Measurements from ENCODE around the gene LUZP1.

The LUZP1 gene

GRCh38 chr1:23188434-23188884, 19.8 kb upstream of the LUZP1 start:
- no peak for DNase-seq

- DNase-seq, result no peak
These were observed 19.0 kb upstream of the LUZP1 start for GRCh38 chr1:23187637-23188036.

DNA sequence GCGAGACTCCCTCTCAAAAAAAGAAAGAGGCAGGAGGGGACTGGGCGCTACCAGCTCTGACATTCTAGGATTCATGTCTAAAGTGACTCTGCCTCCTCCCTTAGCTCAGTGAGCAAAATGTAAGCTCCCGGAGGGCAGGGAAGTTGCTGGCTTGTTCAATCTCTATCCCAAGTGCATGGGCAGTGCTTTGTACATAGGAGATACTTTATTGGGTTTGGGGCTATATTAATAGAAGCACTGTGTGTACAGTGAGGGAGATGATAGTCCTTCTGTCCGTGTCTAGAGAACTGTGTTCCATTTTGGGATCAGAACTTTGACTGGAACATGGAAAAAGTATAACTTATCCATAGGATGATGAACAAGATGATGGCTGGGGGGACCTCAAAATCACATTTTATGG, 16.7 kb upstream of the LUZP1 start:
- no peak for DNase-seq

DNA sequence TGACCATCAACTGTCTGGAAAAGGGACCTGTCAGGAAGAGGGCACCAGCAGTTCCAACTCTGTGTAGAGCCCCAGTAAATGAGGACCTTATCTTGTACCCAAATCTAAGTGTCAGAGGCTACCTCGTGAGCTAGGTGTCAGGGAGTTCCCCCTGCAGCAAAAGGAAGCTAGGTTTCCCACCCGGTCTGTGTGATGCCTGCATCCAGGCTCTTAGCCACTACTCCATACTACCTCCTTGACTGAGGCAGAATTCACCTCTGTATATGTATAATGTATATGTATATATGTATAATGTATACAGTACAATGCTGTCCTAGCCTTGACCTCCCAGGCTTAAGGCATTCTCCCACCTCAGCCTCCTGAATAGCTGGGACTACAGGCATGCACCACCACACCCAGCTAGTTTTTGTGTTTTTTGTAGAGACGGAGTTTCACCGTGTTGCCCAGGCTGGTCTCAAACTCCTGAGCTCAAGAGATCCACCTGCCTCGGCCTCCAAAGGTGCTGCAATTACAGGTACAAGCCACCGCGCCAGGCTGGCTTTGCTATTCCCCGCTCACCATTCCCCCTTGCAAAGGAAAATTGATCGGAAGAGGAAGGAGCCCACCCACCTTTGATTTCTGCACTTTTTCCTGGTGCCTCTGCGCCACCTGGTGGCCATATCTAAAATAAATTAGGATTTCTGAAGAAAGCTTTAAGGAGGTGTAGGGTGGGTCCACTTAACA, 15.7 kb upstream of the LUZP1 start:
- DNase-seq, result peak in 5 of 6 experiments; percentile 7 to 67 (median 20)

DNA sequence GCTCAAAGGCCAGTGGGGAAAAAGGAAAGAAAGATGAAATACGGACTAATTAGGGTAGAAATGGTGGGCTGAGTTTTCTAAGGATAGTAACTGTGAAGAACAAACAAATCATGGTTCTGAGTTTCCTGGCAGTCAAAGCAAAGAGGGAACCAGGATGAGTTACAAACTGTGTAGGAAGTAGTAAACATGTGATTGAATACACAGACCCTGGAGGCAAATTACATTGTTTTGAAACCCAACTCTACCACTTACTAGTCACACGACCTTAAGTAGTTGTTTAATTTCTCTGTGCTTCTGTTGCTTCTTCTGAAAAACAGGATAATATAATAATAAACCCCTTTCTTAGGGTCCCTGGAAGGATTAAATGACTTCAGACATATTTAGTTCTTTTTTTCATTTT, 11.2 kb upstream of the LUZP1 start:
- DNase-seq, result no peak

DNA sequence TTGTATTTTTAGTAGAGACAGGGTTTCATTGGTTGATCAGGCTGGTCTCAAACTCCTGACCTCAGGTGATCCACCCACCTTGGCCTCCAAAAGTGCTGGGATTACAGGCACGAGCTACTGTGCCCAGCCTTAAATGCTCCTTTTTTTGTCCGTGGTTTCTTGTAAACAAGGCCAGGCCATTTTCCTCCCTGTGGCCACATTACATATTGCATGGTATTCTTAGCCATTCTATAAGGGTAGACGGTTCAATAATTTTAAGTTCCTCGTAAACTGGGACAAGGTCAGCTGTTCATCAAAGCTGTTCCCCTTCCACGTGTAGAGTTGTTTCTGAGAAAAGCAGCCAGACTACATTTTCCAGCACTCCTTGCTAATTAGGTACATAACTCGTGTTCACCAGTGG, 10.3 kb upstream of the LUZP1 start:
- no peak for DNase-seq

DNA sequence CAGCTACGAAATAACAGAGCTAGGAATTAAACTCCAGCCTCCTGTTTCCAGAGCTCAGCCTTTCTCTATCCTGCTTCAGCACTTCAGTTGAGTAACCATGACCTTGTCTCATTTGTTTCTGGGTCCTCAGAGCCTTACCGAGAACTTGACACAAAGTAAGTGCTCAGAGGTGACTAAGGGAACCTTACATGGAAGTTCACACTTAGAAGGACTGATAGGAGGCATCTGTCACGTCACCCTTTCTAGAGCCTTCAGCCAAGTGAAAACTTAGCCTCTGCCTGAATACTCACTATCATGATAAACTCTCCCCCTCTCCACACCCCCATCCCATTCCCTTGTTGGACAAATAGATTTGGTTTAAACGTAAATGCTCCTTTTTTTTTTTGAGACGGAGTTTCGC, 9.8 kb upstream of the LUZP1 start:
- no peak for DNase-seq

DNA sequence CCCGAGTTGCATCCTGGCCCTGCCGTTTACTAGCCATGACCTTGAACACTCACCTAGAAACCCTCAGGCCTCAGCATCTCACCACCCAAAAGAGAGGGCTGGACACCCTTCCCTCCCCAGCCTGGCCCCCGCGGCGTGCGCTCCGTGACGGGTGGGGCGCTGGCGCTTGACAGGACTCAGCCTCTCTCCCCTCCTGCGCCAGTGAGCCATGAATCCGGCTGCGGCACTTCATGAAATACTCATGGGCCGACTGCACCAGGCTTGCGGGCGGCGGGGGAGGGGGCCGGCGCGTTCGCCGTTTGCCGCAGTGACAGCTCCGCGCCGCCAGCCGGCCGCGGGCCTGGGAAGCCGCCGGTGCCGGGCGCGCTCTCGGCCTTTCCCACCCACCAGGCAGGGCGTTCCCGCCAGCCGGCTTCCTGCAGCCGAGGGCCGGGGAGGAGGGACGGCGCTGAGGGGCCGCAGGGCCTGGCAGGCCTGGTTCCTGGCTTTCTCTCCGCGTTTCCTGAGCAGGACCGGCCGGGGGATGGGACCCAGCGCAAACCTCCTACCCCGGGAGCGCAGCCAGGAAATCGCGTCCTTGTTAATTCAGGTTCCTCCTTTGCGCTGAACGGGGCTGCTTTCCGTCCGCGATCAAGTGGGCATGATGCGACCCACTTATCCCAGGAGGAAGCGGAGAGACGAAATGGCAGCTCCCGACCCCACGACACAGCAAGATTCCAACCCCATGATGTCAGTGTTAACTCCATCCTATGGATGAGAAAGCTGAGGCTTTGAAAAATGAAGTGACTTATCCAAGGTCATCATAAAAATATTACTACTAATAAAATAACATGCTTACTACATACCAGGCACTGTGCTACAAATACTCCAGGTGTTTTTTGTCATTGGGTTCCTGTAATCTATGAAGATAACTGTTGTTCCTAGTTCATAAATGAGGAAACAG, 9.1 kb upstream of the LUZP1 start:
- DNase-seq, result peak in 4 of 6 experiments; percentile 9 to 30 (median 24)

GRCh38 chr1:23177031-23177430, 8.4 kb upstream of the LUZP1 start:
- DNase-seq, result no peak

DNA sequence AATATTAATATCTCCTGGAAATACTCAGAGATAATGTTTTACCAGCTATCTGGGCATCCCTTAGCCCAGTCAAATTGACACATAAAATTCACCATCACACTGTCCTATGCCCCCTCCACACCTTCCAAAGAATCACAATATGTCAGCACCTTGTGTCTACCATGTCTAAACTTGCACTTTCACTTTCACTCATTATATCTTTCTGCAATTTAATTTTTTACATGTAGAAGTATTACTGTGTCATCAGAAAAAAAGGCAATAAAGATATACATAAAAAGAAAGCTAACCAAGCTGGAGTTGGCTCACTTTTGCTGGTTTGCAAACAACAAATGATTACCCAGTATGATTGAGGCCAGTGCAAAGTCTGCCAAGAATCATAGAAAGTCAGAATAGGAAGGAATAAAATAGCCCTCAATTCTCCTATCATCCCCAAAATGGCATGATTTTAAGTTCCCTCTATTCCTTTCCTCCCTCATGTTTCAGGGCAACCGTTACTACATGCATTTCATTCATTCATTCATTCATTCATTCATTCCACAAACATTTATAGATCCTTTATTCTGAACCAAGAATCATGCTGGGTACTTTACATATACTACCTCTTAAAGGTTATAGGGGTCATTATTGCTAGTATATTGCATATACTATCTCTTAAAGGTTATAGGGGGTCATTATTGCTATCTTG, 5.9 kb upstream of the LUZP1 start:
- no peak for DNase-seq

GRCh38 chr1:23171181-23171755, 2.6 kb upstream of the LUZP1 start:
- no peak for DNase-seq

DNA sequence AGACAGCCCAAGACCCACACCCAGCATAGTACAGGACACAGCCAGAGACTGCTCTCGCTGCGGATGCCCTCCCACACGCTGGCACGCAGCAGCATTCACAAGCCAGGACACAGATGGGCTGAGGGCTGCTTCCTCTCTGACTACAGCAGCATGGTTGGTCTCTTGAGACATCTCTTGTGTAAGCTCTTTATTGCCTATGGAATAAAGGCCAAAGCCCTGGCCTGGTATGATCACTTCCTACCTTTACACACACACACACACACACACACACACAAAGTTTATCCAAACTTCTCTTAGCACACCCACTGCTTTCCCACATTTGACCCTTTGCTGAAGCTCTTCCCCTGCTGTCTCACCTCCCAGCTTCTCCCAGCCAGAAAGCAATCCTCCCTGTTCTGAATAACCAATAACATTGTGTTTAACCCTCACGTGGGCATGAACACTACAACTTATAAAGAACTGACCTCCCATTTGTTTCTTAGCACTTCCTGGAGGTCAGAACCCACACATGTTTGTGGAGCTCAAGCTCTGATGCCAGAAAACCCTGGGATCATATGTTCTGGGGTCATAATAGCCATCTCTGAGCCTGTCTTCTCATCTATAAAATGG, 1.2 kb upstream of the LUZP1 start:
- DNase-seq, result peak in 4 of 6 experiments; percentile 2 to 37 (median 8)

GRCh38 chr1:23169195-23169575, 529 bp upstream of the LUZP1 start:
- DNase-seq, result no peak

- peak in 5 of 6 experiments; percentile 9 to 47 (median 31) for DNase-seq
These were observed 594 bp downstream of the LUZP1 start for GRCh38 chr1:23168079-23168444.

DNA sequence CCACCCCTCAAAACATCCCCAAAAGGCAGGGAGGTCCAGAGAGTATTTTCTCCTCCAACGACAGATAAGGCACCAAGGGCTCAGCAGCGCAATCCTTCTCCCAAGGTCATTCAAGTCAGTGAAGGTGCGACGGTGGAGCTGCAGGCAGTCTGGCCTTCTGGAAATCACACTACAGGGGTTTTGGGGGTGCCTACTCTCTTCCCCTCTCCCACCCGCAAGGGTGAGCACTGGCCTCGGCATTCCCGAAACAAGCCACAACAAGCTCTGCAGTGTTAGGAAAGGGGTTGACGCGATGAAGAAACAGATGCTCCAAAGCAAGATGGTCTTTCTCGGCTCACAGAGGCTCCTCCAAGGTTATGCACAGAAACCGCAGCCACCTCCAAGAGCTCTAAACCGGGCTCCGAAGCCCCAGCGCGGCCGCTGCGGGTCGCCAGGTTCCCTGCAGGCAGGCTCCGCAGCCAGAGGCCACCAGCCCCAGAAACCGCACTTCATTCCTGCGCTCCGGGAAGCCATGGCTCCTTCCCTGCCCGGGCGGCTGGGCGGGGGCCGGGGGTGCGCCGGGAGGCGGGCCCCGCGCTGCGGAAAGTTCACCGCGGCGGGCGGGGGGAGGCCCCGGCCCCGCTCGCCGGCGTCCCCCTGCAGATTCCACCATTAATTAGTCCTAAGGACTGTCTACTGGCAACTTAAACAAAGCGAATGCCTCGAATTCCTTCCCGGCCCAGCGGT, 1.1 kb downstream of the LUZP1 start:
- peak in 5 of 6 experiments; percentile 13 to 34 (median 31) for DNase-seq

DNA sequence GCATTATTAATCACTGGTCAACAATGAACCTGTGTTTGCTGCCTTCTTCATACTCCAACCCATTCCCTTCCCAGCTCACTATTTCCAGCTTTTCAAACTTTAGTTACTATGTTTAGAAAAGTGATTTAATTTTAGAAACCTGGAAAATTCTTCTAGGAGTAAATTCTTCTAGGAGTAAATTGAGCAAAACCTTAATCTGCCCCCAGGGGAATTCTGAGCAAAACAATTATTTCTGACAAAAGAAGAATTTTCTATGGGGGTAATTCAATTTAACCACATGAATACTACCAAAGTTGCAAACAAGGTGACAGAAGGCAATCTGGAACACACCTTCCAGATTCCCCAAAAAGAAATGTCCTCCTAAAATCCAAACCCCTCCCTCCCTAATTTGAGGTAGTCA, 1.8 kb downstream of the LUZP1 start:
- no peak for DNase-seq

DNA sequence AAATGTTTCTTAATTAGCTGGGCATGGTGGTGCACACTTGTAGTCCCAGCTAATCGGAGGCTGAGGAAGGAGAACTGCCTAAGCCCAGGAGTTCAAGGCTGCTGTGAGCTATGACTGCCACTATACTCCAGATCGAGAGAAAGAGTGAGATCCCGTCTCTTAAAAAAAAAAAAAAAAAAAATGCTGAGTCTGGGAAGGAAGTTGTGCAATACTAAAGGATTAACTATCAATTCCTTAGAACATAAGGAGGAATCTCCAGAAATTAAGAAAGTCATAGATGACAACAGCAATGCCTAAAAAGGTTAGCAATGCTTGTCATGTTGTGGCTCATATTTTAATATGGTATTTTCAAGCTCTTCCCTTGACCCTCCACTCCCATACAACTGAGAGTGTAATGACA, 5.3 kb downstream of the LUZP1 start:
- no peak for DNase-seq

- no peak for DNase-seq
These were observed 8.4 kb downstream of the LUZP1 start for GRCh38 chr1:23159963-23160877.

DNA sequence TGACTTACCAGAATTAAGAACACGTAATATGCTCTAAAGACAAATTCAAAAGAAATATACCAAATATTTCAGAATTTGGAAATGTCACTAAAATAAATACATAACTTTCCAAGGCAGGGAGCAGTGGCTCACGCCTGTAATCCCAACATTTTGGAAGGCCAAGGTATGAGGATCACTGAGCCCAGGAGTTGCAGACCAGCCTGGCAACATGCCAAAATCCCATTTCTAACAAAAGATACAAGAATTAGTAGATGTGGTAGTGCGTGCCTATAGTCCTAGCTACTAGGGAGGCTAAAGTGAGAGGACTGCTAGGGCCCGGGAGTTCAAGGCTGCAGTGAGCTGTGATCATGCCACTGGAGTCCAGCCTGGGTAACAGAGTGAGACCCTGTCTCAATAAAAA, 11.7 kb downstream of the LUZP1 start:
- DNase-seq, result no peak

GRCh38 chr1:23152966-23153684, 15.5 kb downstream of the LUZP1 start:
- DNase-seq, result no peak

All from stimulated activated naive CD4-positive, alpha-beta T cell (primary cell).